ENCODE measurements around the gene SI.

Gene SI

DNA sequence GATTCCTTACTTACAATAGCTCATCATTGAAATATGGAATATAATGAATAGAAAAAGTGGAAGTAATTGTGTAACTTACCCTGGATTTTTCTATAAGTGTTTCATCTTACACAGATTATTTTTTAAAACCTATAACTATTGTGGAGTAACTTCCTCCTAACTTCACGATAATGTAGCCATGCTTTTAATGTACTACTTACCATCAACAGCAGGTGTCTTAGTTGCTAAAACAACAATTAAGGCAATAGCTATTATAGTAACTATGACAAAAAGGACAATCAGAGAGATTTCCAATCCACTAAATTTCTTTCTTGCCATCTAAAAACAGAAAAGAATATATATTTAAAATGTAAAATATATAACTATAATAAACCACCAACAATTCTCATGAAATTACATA lies 2.6 kb downstream of the SI start:
- Histone ChIP-seq H2AFZ (ENCODE audit: low read length) (no peak overlapping the region), H3K4me3 (ENCODE audit: low read length) (no peak overlapping the region), H3K4me1 (ENCODE audit: low read length) (no peaks in the 10 kb centered on the region), H3K9me3 (replicated peaks; ENCODE audit: insufficient read depth, low read length) (no peaks in the 10 kb centered on the region), H3F3A (ENCODE audit: insufficient read depth, low read length) (no peaks in the 10 kb centered on the region), H3K27ac (ENCODE audit: low read length) (no peak overlapping the region), H4K20me1 (ENCODE audit: insufficient read depth, low read length) (no peaks in the 10 kb centered on the region), H3K79me2 (ENCODE audit: low read length) (no peaks in the 10 kb centered on the region), H3K36me3 (replicated peaks; ENCODE audit: insufficient read depth, low read length) (no peaks in the 10 kb centered on the region), H3K27me3 (replicated peaks; ENCODE audit: insufficient read depth, low read length) (no peaks in the 10 kb centered on the region), H3K4me2 (ENCODE audit: low read depth, low read length) (no peak overlapping the region), H3K9ac (ENCODE audit: low read length) (no peak overlapping the region), H3K9me2 (replicated peaks; ENCODE audit: insufficient read depth, low read length) (no peaks in the 10 kb centered on the region)
- DNase-seq = no peak
- TF ChIP-seq EZH2 (optimal IDR thresholded peaks at IDR 0.05; ENCODE audit: low read depth, low read length) (no peak), EZH2phosphoT487 (IDR thresholded peaks at IDR 0.05; ENCODE audit: low read length) (no peak)

DNA sequence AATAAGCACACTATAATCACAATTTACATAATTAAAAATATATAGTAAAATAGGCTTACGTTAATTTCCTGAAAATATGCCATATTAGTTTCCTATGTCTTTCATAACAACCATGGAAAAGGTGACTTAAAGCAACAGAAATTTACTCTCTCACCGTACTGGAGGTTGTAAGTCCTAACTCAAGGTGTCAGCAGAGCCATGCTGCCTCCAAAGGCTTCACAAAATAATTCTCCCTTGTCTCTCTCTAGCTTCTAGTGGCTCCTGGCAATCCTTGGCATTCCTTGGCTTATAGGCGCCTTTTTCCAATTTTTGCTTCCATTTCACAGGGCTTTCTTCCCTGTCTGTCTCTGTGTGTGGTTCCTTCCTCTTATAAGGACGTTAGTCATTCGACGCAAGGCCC lies 7.6 kb downstream of the SI start:
- Histone ChIP-seq H2AFZ (ENCODE audit: low read length) (no peak overlapping the region), H3K9ac (ENCODE audit: low read length) (no peak overlapping the region), H3K36me3 (replicated peaks; ENCODE audit: insufficient read depth, low read length) (no peaks in the 10 kb centered on the region), H3K4me1 (ENCODE audit: low read length) (no peaks in the 10 kb centered on the region), H3K9me2 (replicated peaks; ENCODE audit: insufficient read depth, low read length) (no peaks in the 10 kb centered on the region), H3K9me3 (replicated peaks; ENCODE audit: insufficient read depth, low read length) (no peaks in the 10 kb centered on the region), H3K4me3 (ENCODE audit: low read length) (no peak overlapping the region), H4K20me1 (ENCODE audit: insufficient read depth, low read length) (no peaks in the 10 kb centered on the region), H3K27me3 (replicated peaks; ENCODE audit: insufficient read depth, low read length) (no peaks in the 10 kb centered on the region), H3F3A (ENCODE audit: insufficient read depth, low read length) (no peaks in the 10 kb centered on the region), H3K4me2 (ENCODE audit: low read depth, low read length) (no peak overlapping the region), H3K27ac (ENCODE audit: low read length) (no peak overlapping the region), H3K79me2 (ENCODE audit: low read length) (no peaks in the 10 kb centered on the region)
- DNase-seq = no peak
- no peak for TF ChIP-seq EZH2phosphoT487 (IDR thresholded peaks at IDR 0.05; ENCODE audit: low read length)
- no peak for TF ChIP-seq EZH2 (optimal IDR thresholded peaks at IDR 0.05; ENCODE audit: low read depth, low read length)
- TF ChIP-seq, protein P1, sequence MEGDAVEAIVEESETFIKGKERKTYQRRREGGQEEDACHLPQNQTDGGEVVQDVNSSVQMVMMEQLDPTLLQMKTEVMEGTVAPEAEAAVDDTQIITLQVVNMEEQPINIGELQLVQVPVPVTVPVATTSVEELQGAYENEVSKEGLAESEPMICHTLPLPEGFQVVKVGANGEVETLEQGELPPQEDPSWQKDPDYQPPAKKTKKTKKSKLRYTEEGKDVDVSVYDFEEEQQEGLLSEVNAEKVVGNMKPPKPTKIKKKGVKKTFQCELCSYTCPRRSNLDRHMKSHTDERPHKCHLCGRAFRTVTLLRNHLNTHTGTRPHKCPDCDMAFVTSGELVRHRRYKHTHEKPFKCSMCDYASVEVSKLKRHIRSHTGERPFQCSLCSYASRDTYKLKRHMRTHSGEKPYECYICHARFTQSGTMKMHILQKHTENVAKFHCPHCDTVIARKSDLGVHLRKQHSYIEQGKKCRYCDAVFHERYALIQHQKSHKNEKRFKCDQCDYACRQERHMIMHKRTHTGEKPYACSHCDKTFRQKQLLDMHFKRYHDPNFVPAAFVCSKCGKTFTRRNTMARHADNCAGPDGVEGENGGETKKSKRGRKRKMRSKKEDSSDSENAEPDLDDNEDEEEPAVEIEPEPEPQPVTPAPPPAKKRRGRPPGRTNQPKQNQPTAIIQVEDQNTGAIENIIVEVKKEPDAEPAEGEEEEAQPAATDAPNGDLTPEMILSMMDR (IDR thresholded peaks at IDR 0.05; ENCODE audit: low read length) = no peak

DNA sequence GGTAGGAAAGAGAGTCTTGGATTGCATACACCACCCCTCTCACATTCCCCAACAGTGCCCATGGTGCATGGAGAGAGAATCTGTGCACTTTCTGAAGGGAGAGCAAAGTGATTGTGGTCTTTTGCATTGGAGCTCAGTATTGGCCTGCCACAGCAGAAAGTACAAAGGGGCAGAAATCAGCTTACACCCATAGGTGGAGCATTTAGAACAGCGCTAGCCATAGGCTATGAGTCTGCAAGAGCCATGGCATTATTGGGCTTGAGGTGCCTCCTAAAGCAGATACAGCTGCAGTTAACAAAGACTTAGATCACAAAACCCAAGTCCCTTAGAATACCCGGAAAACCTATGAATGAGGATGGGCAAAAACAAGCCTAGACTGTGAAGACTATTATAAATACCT lies 21.8 kb downstream of the SI start:
- no peaks in the 10 kb centered on the region for H3K4me1 ChIP-seq (ENCODE audit: low read length)
- no peaks in the 10 kb centered on the region for H3K9me3 ChIP-seq (replicated peaks; ENCODE audit: insufficient read depth, low read length)
- no peaks in the 10 kb centered on the region for H3K9me2 ChIP-seq (replicated peaks; ENCODE audit: insufficient read depth, low read length)
- H4K20me1 ChIP-seq (ENCODE audit: insufficient read depth, low read length) = no peaks in the 10 kb centered on the region
- no peak for DNase-seq
- H3K27ac ChIP-seq (ENCODE audit: low read length) = no peak overlapping the region
- no peaks in the 10 kb centered on the region for H3K27me3 ChIP-seq (replicated peaks; ENCODE audit: insufficient read depth, low read length)
- no peak overlapping the region for H3K9ac ChIP-seq (ENCODE audit: low read length)
- no peak overlapping the region for H3K4me2 ChIP-seq (ENCODE audit: low read depth, low read length)
- no peaks in the 10 kb centered on the region for H3K79me2 ChIP-seq (ENCODE audit: low read length)
- H3F3A ChIP-seq (ENCODE audit: insufficient read depth, low read length) = no peaks in the 10 kb centered on the region
- TF ChIP-seq, protein P1 (IDR thresholded peaks at IDR 0.05; ENCODE audit: low read length) = no peak
- TF ChIP-seq EZH2phosphoT487 (IDR thresholded peaks at IDR 0.05; ENCODE audit: low read length) (no peak), EZH2 (optimal IDR thresholded peaks at IDR 0.05; ENCODE audit: low read depth, low read length) (no peak)
- no peak overlapping the region for H3K4me3 ChIP-seq (ENCODE audit: low read length)
- H2AFZ ChIP-seq (ENCODE audit: low read length) = no peak overlapping the region
- H3K36me3 ChIP-seq (replicated peaks; ENCODE audit: insufficient read depth, low read length) = no peaks in the 10 kb centered on the region

DNA sequence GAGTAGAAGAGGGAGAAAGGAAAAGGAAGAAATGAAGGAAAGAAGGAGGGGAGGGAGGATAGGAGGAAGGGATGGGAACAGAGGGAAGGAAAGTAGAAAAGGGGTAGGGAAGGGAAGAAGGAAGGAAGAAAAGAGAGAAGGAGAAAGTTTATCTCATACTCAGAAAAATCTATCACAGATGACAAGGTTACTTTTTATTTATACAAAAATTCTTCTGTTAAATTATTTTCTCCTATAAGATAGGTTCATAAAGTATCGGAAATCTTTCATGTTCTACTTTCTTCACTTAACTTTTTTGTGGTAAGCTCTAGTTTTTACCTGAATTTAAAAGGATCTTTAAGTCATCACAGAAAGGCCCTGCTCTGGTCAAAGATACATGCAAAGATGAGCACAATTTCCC lies 38.1 kb downstream of the SI start:
- Histone ChIP-seq H3K79me2 (ENCODE audit: low read length) (no peaks in the 10 kb centered on the region), H3K9ac (ENCODE audit: low read length) (no peak overlapping the region), H3K27ac (ENCODE audit: low read length) (no peak overlapping the region), H4K20me1 (ENCODE audit: insufficient read depth, low read length) (no peaks in the 10 kb centered on the region), H3F3A (ENCODE audit: insufficient read depth, low read length) (no peaks in the 10 kb centered on the region), H3K9me2 (replicated peaks; ENCODE audit: insufficient read depth, low read length) (no peaks in the 10 kb centered on the region), H3K4me2 (ENCODE audit: low read depth, low read length) (no peak overlapping the region), H2AFZ (ENCODE audit: low read length) (no peak overlapping the region), H3K4me1 (ENCODE audit: low read length) (no peaks in the 10 kb centered on the region), H3K9me3 (replicated peaks; ENCODE audit: insufficient read depth, low read length) (no peaks in the 10 kb centered on the region), H3K4me3 (ENCODE audit: low read length) (no peak overlapping the region), H3K27me3 (replicated peaks; ENCODE audit: insufficient read depth, low read length) (no peaks in the 10 kb centered on the region), H3K36me3 (replicated peaks; ENCODE audit: insufficient read depth, low read length) (no peaks in the 10 kb centered on the region)
- DNase-seq = no peak
- TF ChIP-seq, protein P1 (IDR thresholded peaks at IDR 0.05; ENCODE audit: low read length) = no peak

All from MM.1S (cell line).